OCI-LY1 (cell line): Measurements from ENCODE around the gene GUCA2B.

ENCODE experiments used
- EZH2 ChIP-seq: fragments of 200-600 bp; sonication (generic), shearing (Covaris generic); IDR thresholded peaks from 2 replicates; pipeline ENCODE4 v1.8.0; 2017; ENCODE audit warnings: borderline replicate concordance, mixed run types, mild to moderate bottlenecking, antibody characterized with exemption, low read length, moderate library complexity, mixed read lengths
- TF ChIP-seq, protein P1 (sequence below): fragments of 200-600 bp; sonication (generic), shearing (Covaris generic); IDR thresholded peaks from 2 replicates; pipeline ENCODE4 v1.5.1; 2017; ENCODE audit warnings: mild to moderate bottlenecking, antibody characterized with exemption, low read length, moderate library complexity, mixed read lengths

- TF ChIP-seq, protein P1, sequence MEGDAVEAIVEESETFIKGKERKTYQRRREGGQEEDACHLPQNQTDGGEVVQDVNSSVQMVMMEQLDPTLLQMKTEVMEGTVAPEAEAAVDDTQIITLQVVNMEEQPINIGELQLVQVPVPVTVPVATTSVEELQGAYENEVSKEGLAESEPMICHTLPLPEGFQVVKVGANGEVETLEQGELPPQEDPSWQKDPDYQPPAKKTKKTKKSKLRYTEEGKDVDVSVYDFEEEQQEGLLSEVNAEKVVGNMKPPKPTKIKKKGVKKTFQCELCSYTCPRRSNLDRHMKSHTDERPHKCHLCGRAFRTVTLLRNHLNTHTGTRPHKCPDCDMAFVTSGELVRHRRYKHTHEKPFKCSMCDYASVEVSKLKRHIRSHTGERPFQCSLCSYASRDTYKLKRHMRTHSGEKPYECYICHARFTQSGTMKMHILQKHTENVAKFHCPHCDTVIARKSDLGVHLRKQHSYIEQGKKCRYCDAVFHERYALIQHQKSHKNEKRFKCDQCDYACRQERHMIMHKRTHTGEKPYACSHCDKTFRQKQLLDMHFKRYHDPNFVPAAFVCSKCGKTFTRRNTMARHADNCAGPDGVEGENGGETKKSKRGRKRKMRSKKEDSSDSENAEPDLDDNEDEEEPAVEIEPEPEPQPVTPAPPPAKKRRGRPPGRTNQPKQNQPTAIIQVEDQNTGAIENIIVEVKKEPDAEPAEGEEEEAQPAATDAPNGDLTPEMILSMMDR = no peak
- TF ChIP-seq EZH2 = no peak
Observed at GRCh38 chr1:42186152-42186551, 32.9 kb downstream of the GUCA2B start.
